HG02970 (cell line): ENCODE data around the gene SLC39A1.
"Not testable (repeated sequence)": the region's sequence is repeated elsewhere in the genome, so short reads cannot be mapped to it uniquely, and the experiment has no call there.

Experiments used
- ATAC-seq: cut with Tn5 transposase; IDR thresholded peaks from one replicate; pipeline ENCODE4 v1.9.1; 2021; ENCODE audit warnings: mild to moderate bottlenecking, moderate library complexity, moderate number of reproducible peaks; ENCODE audit not compliant: unreplicated experiment, low FRiP score

Gene SLC39A1

DNA sequence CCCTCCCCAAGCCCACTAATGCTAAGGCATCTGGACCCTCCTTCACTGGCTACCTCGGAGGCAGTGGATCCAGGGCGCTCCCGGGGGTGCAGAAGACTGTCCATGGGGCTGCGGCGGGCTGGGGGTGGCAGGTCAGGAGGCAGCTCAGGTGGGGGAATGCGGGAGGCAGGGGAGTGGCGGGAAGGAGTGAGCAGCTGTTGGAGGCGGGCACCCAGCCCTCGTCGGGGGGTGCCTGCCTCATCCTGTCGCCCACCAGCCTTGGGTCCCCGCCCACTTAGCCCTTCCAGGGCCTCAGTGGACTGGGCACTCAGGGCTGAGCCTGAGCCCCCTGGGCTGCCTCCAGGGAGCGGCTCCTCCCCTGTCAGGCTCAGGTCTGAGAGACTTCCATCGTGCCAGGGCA lies 29.9 kb downstream of the SLC39A1 start:
- no peak for ATAC-seq

DNA sequence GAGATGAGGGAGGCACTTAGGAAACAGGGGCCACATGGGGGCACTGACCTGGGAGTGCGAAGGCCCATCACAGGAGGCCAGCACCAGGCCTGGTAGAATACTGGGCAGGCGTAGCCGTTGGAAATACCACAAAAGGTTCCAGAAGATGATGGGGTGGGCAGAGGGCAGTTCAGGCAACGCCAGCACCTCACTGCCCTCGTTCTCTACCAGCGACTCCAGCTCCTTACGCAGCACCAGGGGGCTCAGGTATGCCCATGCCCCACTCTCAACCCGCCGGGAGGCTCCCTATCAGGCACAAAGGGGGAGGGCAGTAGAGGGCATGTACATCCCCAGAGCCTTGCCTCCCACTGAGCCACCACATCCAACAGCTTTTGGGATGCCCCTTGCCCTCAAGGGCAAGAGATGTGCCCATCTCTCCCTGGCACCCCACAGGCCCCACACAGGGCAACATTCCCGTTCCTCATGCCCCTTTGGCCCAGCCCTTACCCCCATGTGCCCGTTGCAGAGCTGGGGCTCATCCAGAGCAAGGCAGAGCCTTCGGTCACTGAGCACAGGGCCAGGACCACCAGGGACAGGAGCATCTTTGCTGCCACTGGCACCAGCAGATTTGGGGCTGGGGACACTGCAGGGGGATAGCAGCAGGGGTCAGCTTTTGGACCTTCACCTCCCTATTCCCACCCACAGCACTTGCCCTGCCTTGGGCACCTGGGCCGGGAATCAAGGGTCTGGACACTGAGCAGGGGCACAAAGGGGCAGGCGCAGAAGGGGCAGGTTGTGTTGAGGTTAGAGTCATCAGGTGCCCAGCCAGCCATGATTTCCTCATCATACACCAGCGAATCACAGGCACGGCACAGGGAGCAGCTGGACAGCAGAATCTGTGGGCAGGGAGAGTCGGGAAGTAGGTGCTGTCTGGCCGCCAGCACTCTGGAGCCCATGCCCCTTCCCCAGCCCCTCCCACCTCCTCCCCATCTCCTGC lies 30.9 kb downstream of the SLC39A1 start:
- ATAC-seq, result no peak

DNA sequence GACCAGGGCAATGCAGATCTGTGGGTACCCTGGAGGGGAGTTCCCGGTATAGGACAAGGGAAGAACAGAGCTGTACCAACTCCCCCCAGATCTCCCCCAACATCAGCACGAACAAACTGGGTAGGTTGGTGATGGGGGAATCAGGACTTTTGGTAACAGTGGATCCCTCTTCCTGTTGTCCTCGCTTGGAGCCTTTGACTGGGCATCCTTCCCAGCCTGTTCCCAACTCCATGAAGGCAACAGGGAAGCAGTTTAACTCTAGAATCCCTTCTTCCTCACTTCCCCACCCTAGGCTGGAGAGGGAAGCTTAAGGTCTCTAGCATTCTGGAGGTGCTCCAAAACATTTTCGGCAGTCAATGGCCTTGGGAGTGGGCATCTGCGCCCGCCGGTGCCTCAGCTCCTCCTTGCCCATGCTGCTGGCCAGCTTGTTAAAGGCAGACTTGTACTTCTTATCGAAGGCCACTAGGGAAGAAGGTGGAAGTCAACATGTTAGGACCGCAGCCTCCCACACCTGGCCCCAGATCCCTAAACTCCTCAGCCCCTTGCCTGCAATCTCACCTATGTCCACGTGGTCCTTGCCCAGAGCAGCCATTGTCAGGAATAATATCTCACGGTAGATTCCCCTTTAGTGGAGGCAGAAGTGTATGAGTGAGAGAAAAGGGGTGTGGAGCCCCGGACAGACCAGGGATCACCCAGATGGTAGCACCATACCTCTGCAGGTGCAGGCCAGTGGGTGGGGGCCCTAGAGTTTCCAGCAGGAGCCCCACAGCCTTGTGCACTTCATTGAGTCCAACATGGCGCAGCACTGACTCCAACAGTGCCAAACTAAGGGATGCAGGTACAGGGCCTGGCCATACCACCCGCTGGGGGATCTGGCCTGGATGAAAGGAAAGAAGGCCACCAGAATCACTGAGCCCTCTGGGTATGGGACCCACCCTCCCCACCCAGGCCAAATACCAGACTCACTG lies 33.1 kb downstream of the SLC39A1 start:
- ATAC-seq, result no peak

DNA sequence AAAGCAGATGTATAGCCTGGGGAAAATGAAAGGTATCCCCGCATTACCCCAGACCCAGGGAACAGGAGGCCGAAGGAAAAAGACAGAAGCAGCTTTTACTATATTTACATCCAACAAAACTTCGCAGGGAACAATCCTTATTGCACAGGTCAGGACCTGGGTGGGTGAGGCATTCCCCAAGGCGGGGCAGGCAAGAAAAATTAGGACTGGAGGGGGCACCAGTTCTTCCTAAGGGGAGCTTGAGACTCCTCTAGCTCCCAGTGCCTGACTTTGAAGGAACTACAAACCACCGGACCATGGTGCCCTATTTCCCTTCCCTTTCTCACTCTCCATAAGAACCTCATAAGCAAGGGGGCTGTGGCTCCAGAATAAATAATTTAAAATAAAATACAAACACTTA lies 33.9 kb downstream of the SLC39A1 start:
- ATAC-seq, result no peak

GRCh38 chr1:153928791-153929341 lies 34.5 kb downstream of the SLC39A1 start:
- ATAC-seq, result no peak

DNA sequence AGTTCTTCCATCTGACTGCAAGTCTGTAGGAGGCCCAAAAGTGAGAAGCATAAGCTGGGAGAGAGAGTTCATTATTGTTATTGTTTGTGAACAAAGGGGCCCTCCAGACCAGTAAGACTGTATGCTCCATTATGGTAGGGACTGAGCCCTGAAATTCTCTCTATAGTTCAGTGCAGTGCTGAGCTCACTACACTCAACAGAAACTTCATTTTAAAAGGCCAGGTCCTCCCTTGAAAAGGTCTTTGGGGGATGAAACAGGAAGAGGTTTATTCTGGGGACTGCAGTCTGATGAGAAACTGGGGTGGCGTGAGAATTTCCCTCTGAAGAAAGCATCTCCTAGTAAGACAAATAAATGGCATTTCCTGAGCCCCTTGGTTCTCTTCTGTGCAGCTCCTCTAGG lies 35.1 kb downstream of the SLC39A1 start:
- no peak for ATAC-seq

DNA sequence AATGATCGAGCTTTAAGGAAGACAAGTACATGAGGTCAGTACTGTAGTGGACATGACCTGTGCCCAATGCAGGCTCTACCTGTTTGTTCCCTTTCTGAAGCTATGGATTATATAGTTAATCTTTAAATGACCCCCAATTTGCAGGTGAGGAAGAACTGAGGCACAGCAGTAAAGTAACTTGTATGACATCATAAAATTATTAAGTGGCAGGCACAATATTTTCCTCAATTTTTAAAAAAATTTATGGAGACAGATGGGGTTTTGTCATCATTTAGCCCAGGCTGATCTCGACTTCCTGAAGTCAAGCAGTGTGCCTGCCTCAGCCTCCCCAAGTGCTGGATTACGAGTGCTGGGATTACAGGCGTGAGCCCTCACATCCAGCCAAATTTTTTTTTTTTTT lies 36.9 kb downstream of the SLC39A1 start:
- ATAC-seq, result no peak

DNA sequence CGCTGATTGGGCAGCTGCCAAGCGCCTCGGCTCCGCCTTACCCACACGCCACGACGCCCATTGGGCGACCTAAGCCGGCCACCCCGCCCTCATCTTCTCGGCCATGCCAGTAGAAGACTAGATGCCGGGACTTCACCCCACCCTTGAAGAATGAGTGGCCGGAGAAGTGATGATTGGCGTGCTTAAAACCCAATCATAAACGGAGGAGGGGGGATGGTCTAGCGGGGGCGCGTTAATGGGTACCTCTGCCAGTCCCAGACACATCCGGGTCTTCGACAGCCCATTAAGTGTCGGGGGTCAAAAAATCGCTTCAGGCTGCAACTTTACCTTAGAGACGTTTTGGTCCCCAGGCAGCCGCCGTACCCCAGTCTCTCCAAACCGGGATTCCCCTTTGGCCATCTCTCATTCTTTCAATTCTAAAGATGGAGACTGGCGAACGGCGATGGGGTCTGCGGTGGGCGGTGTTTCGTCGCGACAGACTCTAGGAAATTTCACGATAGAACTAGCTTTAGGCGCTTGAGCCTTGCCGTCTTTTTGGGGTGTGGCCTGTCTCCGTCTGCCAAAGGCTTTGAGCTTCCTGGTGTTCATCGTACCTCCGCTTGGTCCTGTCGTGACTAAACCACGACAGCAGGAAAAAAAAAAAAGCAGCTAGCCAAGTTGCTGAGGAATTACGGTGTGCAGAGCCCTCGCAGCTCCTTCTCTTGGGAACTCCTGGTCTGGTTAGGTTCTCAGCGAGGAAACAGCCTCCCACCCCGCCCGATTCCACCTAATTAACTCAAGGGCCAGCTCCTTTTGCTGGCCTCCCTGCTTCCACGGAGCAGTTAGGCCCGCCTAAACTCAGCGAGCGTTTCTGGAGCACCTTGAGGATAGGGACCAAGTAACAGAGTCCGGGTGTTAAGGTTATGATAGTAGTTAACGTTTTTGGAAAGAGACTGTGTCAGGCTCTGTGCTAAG lies 40.1 kb downstream of the SLC39A1 start, which contains the start of gene GATAD2B:
Gene GATAD2B, minus strand, starts transcription at position 1 of the 954 bp plus-strand sequence. CDS start 94,625 bp downstream, outside the sequence.
- peak; percentile 94 for ATAC-seq

DNA sequence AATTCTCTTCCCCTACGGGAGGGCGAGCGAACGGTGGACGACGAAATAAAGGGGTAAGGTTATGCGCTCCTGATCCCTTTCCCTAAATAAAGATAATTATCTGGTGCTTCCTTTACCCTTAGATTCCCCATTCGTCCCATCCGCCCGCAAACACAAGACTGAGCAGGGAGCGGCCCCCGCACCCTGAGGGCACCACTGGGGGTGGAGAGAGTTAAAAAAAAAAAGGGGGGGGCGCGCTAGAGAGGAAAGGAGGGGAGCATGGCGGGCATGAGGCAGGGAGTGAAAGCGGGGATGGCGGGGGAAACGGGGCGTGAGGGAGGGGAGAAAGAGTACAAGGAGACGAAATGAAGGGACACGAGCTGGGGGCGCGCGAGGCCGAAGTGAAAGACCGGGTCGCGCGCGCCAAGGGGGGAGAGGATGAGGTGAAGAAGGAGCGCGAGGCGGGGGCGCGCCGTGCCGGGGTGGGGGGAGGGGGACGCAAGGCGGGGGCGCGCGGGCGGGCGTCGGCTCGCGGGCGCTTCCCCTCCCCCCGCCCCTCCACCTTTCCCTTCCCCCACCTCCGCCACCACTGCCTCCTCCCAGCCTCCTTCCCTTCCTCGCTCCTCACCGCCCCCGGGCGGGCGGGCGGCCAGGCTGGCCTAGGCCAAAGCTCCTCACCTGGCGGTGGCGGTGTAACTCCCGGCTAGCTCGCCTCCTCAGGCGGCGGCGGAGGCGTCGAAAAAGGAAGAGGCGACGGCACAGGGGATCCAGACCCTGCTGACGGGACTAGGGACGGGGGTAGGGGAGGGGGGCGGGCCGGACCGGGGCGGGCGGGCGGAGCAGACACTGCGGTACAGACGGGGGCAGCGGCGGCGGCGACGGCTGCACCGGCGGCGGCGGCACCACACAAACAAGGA lies 41.0 kb downstream of the SLC39A1 start:
- ATAC-seq, result peak; percentile 18

DNA sequence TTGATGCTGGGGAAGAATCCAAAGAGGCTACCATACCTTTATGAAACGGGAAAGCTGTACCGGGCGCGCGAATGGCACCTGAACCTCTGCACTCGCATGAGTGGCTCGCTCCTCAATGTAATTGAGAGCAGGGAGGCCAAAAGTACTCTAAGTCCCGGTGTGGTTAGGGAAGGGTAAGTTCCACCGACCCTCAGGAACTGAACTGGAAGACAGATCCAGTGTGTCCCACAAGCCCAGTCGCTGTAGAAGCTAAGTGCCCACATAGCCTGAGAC lies 41.6 kb downstream of the SLC39A1 start:
- ATAC-seq, result no peak

DNA sequence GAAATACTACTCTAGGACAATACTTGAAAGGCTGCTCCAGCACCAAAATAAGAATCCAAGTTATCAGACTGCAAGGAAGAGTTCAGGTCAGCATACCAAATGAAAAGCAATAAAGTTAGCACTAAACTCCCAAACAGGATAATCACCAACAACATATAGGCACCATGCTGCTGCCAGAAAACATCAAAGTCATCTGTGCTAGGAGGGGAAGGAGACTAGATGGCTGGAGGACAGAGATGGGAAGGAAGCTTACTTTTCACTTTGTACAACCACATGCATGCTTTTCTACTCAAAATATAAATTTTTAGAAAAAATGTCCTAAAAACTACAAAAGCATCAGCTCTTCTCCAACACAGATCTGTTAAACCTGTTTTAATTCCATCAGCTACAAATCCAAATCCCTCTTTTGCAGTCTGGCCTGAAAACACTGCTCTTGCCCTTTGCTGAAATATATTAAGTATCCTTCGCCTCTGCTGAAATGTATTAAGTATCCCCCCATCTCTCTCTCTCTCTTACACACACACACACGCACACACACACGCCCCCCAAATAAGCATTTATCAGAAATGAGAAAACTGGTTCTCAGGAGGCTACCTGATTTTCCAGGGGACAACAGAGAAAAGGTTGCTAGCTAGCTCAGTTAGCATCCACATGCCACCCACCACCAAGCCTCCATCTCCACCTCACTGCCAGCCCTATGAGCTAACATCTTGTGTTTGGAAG lies 42.1 kb downstream of the SLC39A1 start:
- no peak for ATAC-seq

GRCh38 chr1:153919876-153920852 lies 43.2 kb downstream of the SLC39A1 start:
- ATAC-seq, result no peak

DNA sequence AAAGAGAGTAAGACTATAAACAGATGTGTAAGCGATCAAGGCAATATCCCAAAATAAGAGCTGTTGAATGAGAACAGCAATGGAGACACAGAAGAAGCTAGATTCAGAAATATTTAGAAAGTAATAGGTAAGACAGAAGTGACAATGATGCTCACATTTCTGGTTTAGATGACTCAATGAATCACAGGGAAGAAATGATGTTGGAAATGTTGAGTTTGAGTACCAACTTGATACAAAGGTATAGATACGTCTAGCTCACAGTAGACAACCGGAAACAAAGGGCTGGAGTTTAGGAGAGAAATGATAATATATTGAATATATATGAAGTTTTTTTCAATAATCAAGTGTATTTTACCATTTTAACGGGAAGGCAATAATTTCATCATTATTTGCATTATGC lies 47.0 kb downstream of the SLC39A1 start:
- no peak for ATAC-seq

GRCh38 chr1:153912349-153912748 lies 51.0 kb downstream of the SLC39A1 start:
- no peak for ATAC-seq

DNA sequence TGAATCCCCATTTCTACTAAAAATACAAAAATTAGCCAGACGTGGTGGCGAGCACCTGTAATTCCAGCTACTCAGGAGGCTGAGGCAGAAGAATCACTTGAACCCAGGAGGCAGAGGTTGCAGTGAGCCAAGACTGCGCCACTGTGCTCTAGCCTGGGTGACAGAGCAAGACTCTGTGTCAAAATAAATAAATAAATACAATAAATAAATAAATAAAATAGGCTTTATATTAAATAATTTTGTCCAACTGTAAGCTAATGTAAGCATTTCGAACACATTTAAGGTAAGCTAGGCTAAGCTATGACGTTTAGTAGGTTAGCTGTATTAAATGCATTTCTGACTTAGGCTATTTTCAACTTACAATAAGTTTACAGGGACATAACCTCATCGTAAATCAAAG lies 52.8 kb downstream of the SLC39A1 start:
- ATAC-seq, result not testable (repeated sequence)
